GM12892 (cell line): ENCODE results near the gene RASA3.
"Not testable (repeated sequence)": the region's sequence is repeated elsewhere in the genome, so short reads cannot be mapped to it uniquely, and the experiment has no call there.

Experiments used
- DNase-seq: peaks from one replicate; pipeline ENCODE4 v3.0.0; 2011; ENCODE audit not compliant: insufficient read length
- FAIRE-seq: peaks from 2 replicates; lab custom pipeline; 2011; peaks lifted over from hg19 to GRCh38; lab: Jason Lieb, UNC
- POLR2A ChIP-seq: IDR thresholded peaks from 2 replicates; pipeline ENCODE4 v1.6.1; 2011; ENCODE audit warnings: low read depth, low read length, control low read depth
- POLR2AphosphoS5 ChIP-seq: IDR thresholded peaks from 2 replicates; pipeline ENCODE4 v1.6.1; 2011; ENCODE audit warnings: low read depth, low read length, control low read depth
- TAF1 ChIP-seq: IDR thresholded peaks from 2 replicates; pipeline ENCODE4 v1.6.1; 2011; ENCODE audit warnings: low read depth, mild to moderate bottlenecking, control low read depth, low read length, borderline replicate concordance

RASA3 gene

DNA sequence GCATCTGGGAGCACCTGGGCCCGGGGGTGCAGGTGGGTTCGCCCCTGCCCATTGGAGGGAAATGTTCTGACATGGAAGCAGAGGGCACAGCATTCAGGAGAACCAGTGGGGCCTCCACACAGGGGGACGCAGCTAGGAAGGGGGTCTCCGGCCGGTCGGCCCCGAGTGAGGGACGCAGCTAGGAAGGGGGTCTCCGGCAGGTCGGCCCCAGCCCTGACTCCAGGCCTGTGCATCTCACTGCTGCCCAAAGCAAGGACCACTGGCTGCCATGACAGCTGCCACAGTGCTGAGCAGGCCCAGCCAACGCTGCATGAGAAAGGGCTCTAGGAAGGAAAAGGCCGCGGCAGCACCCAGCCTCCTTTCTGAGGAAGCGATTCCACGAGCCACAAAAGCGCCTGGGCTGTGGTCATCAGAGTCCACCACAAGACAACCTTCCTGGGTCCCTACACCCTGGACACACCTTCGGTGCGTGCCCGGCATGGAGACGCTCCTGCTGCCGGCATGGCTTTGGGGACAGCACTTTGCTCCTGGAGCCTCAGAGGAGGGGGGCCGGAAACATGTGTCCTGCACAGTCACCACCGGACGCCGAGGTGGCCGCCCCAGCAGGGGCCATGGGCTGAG lies 9.7 kb downstream of the RASA3 start:
- FAIRE-seq (no peak), DNase-seq (no peak)
- TF ChIP-seq POLR2AphosphoS5 (no peak), TAF1 (no peak), POLR2A (no peak)

DNA sequence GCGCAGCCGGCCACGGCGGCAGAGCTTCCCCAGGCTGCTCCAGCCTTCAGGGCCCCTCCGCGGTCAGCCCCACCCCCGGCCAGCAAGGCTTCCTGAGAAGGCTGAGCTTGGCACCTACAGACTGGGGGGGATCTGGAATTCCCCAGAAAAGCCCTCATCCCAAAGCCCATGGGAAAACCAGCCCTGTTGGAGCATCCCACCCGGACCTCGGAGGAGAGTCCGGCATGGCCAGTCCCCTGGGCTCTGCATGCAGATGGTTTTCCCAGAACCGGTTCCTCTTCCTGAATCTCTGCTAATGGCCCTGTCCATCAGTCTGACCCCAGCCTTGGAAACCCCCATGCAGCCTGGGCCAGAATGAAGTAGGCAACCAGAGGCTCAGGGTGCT lies 10.3 kb downstream of the RASA3 start:
- no peak for DNase-seq
- no peak for TF ChIP-seq POLR2A
- TF ChIP-seq TAF1 = no peak
- no peak for TF ChIP-seq POLR2AphosphoS5
- FAIRE-seq = no peak

DNA sequence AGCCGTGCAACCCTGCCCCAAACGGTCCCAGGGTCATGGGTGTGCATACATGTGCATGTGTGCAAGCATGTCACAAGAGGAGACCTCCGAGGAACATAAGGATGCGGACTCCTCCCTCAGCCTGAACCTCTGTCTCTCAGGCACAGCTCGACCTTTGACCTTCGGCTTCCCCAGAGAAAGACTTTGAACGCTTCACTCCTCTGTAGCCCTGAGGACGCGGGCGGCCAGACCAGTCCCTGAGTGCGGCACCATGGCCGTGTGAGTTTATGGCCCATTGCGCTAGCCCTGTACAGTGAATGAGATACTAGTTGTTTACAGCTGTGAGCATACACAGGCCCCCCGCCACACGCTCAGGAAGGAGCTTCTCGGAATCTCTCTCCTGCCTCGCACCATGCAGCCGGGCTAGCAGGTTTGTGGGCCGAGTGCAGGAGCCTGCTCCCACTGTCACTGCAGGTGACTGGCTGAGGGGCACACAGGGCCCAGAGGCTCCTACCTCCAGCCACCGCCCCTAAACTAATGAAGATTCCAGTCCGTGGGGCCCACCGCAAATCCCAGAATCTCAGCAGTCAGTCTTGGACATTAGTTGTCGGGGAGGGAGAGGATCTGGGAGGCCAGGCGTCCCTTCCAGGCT lies 10.8 kb downstream of the RASA3 start:
- DNase-seq = no peak
- no peak for FAIRE-seq
- TF ChIP-seq POLR2A (no peak), TAF1 (no peak), POLR2AphosphoS5 (no peak)

DNA sequence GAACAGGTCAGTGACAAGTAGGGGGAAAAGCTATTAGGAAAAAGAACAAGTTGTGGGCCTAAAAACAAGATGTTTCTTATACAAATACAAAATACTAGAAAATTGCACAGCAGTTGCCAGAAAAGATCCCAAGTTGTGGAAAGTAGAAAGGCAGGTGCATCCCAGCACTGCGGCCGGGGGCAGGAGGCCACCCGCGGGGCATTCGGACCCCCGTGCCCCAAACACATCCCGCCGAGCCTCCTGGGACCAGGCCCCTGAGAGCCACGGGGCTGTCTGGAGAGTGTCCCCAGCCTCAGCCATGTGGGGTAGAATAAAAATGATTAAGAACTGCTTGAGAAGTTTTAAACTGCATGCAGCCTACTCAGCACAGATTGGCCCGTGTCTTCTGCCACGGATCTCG lies 11.4 kb downstream of the RASA3 start:
- no peak for FAIRE-seq
- TF ChIP-seq POLR2A (no peak), TAF1 (no peak), POLR2AphosphoS5 (no peak)

DNA sequence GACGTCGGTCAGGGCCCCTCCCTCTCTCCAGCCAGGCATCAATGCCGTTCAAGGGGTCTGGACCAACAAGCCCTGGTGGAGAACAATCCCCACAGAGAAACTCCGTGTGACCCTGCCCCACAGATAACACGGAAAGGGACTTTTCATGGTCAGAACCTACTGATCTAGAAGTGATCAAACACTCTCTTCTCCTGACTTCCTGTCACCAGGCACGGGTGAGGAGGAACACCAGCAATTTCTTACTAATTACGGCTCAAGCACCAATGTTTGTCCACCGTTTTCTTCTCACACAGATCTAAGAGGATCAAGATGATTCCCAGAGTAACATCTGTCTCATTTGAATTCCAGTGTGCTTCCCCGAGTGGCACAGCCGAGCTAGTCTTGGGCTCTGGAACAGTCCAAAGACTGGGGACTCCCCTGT lies 11.8 kb downstream of the RASA3 start:
- DNase-seq = no peak
- no peak for TF ChIP-seq POLR2AphosphoS5
- no peak for TF ChIP-seq POLR2A
- TF ChIP-seq TAF1 = no peak
- no peak for FAIRE-seq

More for the DNA sequence above, 11.4 kb downstream of the RASA3 start:
- no peak for DNase-seq

DNA sequence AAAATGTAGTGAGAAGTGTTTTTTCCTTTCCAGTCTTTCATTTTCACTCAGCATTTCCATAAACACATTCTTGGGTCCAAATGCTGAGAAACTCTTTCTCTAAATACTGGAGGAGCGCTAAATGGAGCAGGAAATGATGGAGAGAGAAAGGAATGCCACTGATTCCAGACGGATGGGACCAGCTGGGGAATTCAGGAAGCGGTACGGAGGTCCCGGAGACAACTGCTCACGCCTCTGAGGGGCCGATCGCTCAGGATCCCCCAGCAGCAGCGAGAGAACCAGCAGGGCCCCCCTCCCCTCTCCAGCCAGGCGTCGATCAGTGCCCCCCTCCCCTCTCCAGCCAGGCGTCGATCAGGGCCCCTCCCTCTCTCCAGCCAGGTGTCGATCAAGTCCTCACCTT lies 13.2 kb downstream of the RASA3 start:
- no peak for FAIRE-seq
- no peak for DNase-seq
- TF ChIP-seq POLR2AphosphoS5 (no peak), POLR2A (no peak), TAF1 (no peak)

DNA sequence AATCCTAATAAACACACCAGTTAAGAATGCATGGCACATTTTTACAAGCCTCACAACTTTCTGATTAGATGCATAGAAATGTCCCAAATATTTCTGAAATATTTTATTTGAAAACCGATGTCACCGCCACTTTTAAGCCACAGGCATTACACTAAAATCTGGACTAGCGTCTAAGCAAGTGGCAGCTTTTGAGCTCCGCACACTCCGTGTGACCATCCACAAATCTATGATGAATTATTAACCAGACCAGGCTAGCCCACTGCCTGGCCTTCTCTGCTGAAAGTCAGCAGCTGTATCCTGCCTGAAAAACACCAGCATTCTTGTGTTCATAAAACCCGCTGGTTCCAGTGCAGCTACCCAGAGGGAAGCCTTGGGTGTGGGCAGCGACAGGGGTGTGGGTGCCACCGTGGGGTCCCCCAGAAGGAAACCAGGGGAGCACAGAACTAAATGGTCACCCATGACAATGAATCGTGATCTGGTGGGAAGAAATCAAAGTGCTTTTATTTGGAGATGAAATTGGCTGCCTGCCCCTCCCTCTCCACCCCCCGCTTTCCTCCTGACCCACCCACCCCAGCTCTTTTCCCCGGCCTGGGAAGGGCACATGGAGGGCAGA lies 13.8 kb downstream of the RASA3 start:
- FAIRE-seq (no peak), DNase-seq (no peak)
- TF ChIP-seq POLR2AphosphoS5 = no peak
- no peak for TF ChIP-seq POLR2A

DNA sequence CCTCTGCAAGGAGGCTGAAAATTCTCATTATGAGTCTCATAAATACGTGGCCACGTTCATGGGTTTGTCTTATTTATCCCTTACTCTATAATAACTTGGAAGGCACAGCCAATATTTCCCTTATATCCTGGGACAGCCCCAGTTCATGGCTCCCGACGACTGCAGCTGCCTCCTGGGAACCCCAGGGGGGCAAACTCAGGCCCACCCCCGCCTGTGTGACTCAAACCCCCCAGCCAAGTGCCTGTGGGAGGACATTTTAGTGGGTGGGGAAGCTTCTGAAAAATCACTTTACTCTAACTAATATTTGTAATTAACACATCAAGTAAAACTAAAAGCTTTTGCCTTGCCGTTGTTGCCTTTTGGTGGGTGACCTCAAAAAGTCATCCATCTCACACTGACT lies 14.3 kb downstream of the RASA3 start:
- FAIRE-seq = no peak
- no peak for DNase-seq
- TF ChIP-seq TAF1 (no peak), POLR2AphosphoS5 (no peak), POLR2A (no peak)

DNA sequence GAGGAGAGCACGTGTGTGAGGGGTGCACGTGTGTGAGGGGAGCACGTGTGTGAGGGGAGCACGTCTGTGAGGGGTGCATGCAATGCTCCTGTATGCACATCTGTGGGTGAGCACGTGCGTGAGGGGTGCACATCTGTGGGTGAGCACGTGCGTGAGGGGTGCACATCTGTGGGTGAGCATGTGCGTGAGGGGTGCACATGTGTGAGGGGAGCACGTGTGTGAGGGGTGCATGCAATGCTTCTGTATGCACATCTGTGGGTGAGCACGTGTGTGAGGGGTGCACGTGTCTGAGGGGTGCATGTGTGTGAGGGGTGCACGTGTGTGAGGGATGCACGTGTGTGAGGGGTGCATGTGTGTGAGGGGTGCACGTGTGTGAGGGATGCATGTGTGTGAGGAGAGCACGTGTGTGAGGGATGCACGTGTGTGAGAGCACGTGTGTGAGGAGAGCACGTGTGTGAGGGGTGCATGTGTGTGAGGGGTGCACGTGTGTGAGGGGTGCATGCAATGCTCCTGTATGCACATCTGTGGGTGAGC lies 15.0 kb downstream of the RASA3 start:
- DNase-seq, FAIRE-seq: not testable (repeated sequence)

DNA sequence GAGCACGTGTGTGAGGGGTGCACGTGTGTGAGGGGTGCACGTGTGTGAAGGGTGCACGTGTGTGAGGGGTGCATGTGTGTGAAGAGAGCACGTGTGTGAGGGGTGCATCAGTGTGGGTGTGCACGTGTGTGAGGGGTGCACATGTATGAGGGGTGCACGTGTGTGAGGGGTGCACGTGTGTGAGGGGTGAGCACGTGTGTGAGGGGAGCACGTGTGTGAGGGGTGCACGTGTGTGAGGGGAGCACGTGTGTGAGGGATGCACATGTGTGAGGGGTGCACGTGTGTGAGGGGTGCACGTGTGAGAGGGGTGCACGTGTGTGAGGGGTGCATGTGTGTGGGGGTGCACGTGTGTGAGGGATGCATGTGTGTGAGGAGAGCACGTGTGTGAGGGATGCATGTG lies 15.7 kb downstream of the RASA3 start:
- FAIRE-seq = no peak
- TF ChIP-seq TAF1 (no peak), POLR2A (no peak), POLR2AphosphoS5 (no peak)
- DNase-seq = no peak

DNA sequence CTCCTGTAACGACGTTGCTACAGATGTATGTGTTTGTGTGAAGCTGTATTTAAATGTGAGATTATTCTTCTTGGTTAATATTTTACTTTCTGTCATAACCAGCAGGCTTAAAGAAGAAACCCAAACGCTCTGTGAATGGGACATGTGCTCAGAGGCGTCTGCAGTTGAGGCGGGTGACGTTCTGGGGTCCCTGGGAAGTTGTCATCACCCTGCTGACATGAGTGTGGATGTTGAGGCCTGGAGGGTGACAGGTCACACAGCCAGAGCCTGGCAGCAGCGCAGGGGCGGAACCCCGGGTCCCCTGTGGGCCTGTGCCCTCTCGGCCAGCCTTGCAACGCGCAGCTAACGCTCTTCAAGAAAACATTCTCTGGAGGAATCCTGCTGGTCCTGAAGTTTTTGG lies 16.6 kb downstream of the RASA3 start:
- FAIRE-seq (no peak), DNase-seq (no peak)
- TF ChIP-seq TAF1 = no peak
- TF ChIP-seq POLR2A = no peak
- TF ChIP-seq POLR2AphosphoS5 = no peak

DNA sequence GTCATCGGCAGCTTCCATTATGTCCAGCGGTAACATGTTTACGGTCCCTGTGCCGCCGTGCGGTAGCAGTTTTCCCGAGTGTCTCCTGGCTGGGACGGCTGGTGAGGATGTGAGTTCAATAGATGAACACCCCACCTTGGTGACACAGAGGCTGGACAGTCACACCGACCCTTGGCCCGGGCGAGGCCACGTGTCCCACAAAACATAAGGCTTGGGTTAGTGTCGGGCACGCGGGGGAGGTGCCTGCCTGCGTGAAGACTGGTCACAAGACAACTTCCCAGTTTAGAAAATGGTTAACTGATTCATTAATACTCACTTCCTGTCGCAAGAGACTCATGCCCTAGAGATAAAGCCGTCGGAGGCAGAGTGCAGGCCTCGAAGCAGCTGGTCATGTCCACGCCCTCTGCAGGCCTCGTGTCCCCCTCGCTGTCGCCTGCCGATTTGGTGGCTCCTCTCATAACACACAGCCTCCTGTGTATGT lies 17.2 kb downstream of the RASA3 start:
- TF ChIP-seq POLR2AphosphoS5 (no peak), TAF1 (no peak), POLR2A (no peak)
- DNase-seq (no peak), FAIRE-seq (no peak)

DNA sequence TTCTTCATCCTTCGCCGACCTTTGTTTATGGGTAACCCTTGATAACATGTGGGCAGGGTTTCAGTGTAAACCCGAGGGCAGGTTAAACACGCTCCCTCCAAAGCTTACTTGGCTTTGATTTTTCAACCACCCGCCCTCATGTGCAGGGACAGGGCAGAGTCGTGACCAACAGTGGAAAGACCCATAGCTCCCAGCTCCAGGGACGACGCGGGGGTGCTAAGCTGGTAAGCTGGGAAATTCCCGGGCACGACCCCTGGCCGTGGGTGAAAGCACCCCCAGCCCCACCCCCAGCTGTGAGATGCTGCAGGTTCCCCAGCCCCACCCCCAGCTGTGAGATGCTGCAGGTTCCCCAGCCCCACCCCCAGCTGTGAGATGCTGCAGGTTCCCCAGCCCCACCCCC lies 17.8 kb downstream of the RASA3 start:
- FAIRE-seq, DNase-seq: not testable (repeated sequence)
